NT2/D1 (cell line): ENCODE measurements around the gene GMPR2.

Source experiments
- YY1 ChIP-seq: IDR thresholded peaks from 2 replicates; pipeline ENCODE4 v1.6.1; 2011; ENCODE audit not compliant: insufficient read length, insufficient read depth
- ZNF274 ChIP-seq: IDR thresholded peaks from 2 replicates; pipeline ENCODE4 v1.6.1; 2011; ENCODE audit warnings: mild to moderate bottlenecking, low read depth, low read length

GRCh38 chr14:24189059-24189375, 43.7 kb upstream of the GMPR2 start:
- TF ChIP-seq ZNF274 (no peak), YY1 (no peak)
